ENCODE data around the gene MACF1. TPM values are rescaled to one million over a fixed set of nuclear protein-coding genes. Genes with fewer than 3 reads are reported as not detected.

Gene MACF1
- total and polyA plus RNA-seq, 2 donors (not counting 1 experiment from before 2014, with no cell fraction given): 64.1 to 159 TPM

GRCh38 chr1:39238476-39238875 is 34.0 kb downstream of the MACF1 start:
- Histone ChIP-seq H3K27me3 (replicated peaks in 1 of 4; ENCODE audit: control extremely low read depth in 1 of 4, control insufficient read depth in 3 of 4, insufficient read depth in 4 of 4, low read length in 3 of 4) (no peaks in the 10 kb centered on the region), H3K9ac (ENCODE audit: low read length) (no peak overlapping the region), H3K27ac (ENCODE audit: low read length in 2 of 2) (peak overlapping the region in 1 of 2 donors; percentile 17), H3K36me3 (replicated peaks in 1 of 2; ENCODE audit: control extremely low read depth in 1 of 2, control insufficient read depth in 1 of 2, extremely low read depth in 1 of 2, insufficient read depth in 2 of 2, low read length in 1 of 2) (peaks cover 13 to 49% of the 10 kb centered on the region in 2 experiments), H2AFZ (ENCODE audit: insufficient read depth, low read depth, low read length, poor library complexity, severe bottlenecking) (no peak overlapping the region), H3K9me3 (ENCODE audit: control extremely low read depth in 1 of 3, control insufficient read depth in 2 of 3, insufficient read depth in 1 of 3, low read length in 2 of 3) (no peaks in the 10 kb centered on the region), H3K79me2 (ENCODE audit: control insufficient read depth, insufficient read depth, low read length) (peaks cover 86% of the 10 kb centered on the region), H4K20me1 (ENCODE audit: control insufficient read depth, insufficient read depth, low read length, poor library complexity, severe bottlenecking) (peaks cover 23% of the 10 kb centered on the region), H3K4me1 (ENCODE audit: control insufficient read depth in 2 of 2, insufficient read depth in 2 of 2, low read length in 2 of 2) (peaks cover 8 to 10% of the 10 kb centered on the region in 2 donors), H3K4me3 (ENCODE audit: control extremely low read depth in 1 of 5, extremely low read depth in 1 of 5, insufficient read depth in 1 of 5, low read depth in 2 of 5, low read length in 4 of 5) (no peak overlapping the region), H3K4me2 (replicated peaks; ENCODE audit: low read depth, low read length, poor library complexity, severe bottlenecking) (no peak overlapping the region)
- intact Hi-C loops (cut with micrococcal nuclease): no loop called here
- Mint-ChIP-seq H3K4me1 (peaks cover 24% of the 10 kb centered on the region), H3K27me3 (no peaks in the 10 kb centered on the region), H3K4me3 (no peak overlapping the region), H3K9me3 (ENCODE audit: insufficient read depth) (no peaks in the 10 kb centered on the region), H3K27ac (no peak overlapping the region)
- ATAC-seq (ENCODE audit: low read depth) (no peak), DNase-seq (no peak)
- POLR2A ChIA-PET: no interaction called here
- WGBS (ENCODE audit: insufficient coverage): 50% methylated on average over 1 of the region's 1 CpG
- TF ChIP-seq CTCF (IDR thresholded peaks at IDR 0.05) (no peak), EZH2 (IDR thresholded peaks at IDR 0.05; ENCODE audit: borderline replicate concordance, insufficient read depth, low read depth, low read length, poor library complexity, severe bottlenecking) (no peak)
- CTCF ChIA-PET: interaction anchor here (1.2 to 4.5 kb wide), 5 partner anchors 9 to 46 kb away, joined by 3 to 21 read pairs (median 6); no protein-coding TSS in a partner anchor

GRCh38 chr1:39239968-39240367 is 35.5 kb downstream of the MACF1 start:
- no peak overlapping the region for H3K4me3 Mint-ChIP-seq
- 75% methylated on average over 2 of the region's 3 CpGs for WGBS (ENCODE audit: insufficient coverage)
- no peaks in the 10 kb centered on the region for H3K9me3 ChIP-seq (ENCODE audit: control extremely low read depth in 1 of 3, control insufficient read depth in 2 of 3, insufficient read depth in 1 of 3, low read length in 2 of 3)
- no peaks in the 10 kb centered on the region for H3K27me3 Mint-ChIP-seq
- peaks cover 13 to 50% of the 10 kb centered on the region in 2 experiments for H3K36me3 ChIP-seq (replicated peaks in 1 of 2; ENCODE audit: control extremely low read depth in 1 of 2, control insufficient read depth in 1 of 2, extremely low read depth in 1 of 2, insufficient read depth in 2 of 2, low read length in 1 of 2)
- H3K27ac Mint-ChIP-seq: no peak overlapping the region
- peaks cover 8 to 10% of the 10 kb centered on the region in 2 donors for H3K4me1 ChIP-seq (ENCODE audit: control insufficient read depth in 2 of 2, insufficient read depth in 2 of 2, low read length in 2 of 2)
- TF ChIP-seq EZH2 (IDR thresholded peaks at IDR 0.05; ENCODE audit: borderline replicate concordance, insufficient read depth, low read depth, low read length, poor library complexity, severe bottlenecking) (no peak), CTCF (IDR thresholded peaks at IDR 0.05) (no peak)
- no peak for ATAC-seq (ENCODE audit: low read depth)
- no peaks in the 10 kb centered on the region for H3K9me3 Mint-ChIP-seq (ENCODE audit: insufficient read depth)
- no peak overlapping the region for H3K9ac ChIP-seq (ENCODE audit: low read length)
- peak overlapping the region in 1 of 2 donors; percentile 5 for H3K27ac ChIP-seq (ENCODE audit: low read length in 2 of 2)
- H3K27me3 ChIP-seq (replicated peaks in 1 of 4; ENCODE audit: control extremely low read depth in 1 of 4, control insufficient read depth in 3 of 4, insufficient read depth in 4 of 4, low read length in 3 of 4): no peaks in the 10 kb centered on the region
- H3K4me1 Mint-ChIP-seq: peaks cover 24% of the 10 kb centered on the region
- intact Hi-C loops (cut with micrococcal nuclease): no loop called here
- no peak overlapping the region for H2AFZ ChIP-seq (ENCODE audit: insufficient read depth, low read depth, low read length, poor library complexity, severe bottlenecking)
- no peak for DNase-seq
- no peak overlapping the region for H3K4me3 ChIP-seq (ENCODE audit: control extremely low read depth in 1 of 5, extremely low read depth in 1 of 5, insufficient read depth in 1 of 5, low read depth in 2 of 5, low read length in 4 of 5)
- POLR2A ChIA-PET: no interaction called here
- H3K79me2 ChIP-seq (ENCODE audit: control insufficient read depth, insufficient read depth, low read length): peaks cover 99% of the 10 kb centered on the region
- CTCF ChIA-PET: interaction anchor here (1.0 to 4.5 kb wide), 3 partner anchors 18 to 141 kb away, joined by 3 to 21 read pairs (median 20); no protein-coding TSS in a partner anchor
- H3K4me2 ChIP-seq (replicated peaks; ENCODE audit: low read depth, low read length, poor library complexity, severe bottlenecking): no peak overlapping the region
- H4K20me1 ChIP-seq (ENCODE audit: control insufficient read depth, insufficient read depth, low read length, poor library complexity, severe bottlenecking): peaks cover 23% of the 10 kb centered on the region
